NCI-H748 treated with DMSO at 0.1 percent for 48 hours (cell line): Measurements from ENCODE around the gene KRTAP5-6.
"Not testable (repeated sequence)": the region's sequence is repeated elsewhere in the genome, so short reads cannot be mapped to it uniquely, and the experiment has no call there.

Source experiments
- DNase-seq: peaks from one replicate; lab custom pipeline; 2025; lab: John Stamatoyannopoulos, UW

KRTAP5-6 gene

DNA sequence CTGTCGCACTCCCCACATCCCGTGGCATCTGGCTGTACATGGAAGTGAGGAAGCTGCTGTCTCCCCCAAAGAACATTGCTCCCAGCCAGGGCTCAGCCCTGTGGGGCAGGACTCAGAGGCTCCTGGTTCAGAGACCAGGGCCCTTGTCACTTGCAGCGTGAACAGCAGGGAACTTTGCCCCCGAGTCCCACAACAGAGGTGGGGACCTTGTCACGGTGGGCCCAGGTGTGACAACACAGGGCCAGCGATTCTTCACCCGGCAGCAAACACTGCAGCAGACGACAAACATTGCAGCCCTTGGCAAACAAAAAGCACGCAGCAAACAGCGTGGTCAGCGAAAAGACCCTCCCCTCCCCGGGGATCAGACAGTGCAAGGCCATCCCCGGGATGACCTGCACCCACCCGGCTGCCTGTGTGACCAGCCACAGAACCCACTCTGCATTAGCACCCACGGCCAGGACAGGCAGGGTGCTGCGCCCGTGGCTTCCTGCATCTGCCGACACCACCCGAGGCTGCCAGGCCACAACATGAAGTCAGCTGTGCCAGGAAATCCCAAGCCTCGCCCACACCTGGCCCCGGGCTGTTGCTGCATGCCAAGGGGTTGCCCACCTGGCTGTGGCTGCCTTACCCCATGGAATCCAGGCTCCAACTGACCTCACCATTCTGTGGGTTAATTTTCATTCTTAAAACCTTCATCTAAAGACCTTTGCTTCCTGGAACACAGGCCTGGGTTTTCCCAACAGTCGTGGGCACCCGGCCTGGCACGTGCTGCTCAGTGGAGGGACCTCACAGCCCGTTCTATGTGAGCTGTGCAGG is 35.3 kb upstream of the KRTAP5-6 start:
- DNase-seq, result not testable (repeated sequence)

DNA sequence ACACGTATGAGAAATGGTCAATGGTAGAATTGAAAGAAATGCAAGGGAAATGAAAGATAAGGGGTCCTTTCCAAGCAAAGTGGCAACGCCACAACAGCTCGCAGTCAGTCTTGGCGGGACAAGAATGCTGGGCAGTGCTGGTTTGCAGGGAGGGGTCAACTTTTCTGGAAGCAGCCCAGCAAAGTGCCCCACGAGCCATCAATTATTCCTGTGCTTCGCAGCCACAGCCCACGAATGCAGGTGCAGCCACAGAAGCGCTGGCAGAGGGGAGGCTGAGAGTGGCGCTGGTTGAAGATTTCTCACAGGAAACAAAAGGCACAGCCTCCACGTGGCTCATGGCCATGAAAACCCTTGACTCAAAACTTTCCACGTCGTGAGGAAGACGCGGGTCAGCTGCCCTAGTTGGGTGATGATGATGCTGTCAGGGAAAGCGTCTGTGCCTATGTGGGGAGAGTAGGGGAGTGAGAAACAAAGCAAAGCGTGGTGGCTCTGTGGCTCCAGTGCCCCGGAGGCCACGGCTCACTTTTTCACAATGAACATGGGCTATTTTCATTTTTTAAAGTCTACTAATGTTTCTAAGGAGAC is 34.2 kb upstream of the KRTAP5-6 start:
- DNase-seq, result not testable (repeated sequence)

DNA sequence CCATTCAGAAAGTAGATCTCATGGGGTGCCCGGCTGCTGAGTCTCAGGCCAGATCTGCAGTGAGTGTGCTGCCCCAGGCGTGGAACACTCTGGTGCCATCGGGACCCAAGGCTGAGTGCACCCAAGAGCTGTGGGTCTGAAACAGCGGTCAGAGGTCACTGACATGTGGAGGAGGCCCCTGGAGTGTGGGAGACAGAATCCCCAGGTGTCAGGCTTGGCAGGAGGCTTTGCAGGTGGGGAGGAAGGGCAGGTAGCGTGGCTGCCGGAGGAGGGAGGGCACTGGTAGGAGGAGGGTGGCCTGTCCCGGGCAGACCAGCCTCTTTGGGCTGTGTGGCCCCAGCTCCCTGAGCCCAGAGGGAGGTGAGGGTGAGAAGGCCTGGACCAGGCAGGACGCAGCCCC is 31.7 kb upstream of the KRTAP5-6 start:
- DNase-seq, result no peak

DNA sequence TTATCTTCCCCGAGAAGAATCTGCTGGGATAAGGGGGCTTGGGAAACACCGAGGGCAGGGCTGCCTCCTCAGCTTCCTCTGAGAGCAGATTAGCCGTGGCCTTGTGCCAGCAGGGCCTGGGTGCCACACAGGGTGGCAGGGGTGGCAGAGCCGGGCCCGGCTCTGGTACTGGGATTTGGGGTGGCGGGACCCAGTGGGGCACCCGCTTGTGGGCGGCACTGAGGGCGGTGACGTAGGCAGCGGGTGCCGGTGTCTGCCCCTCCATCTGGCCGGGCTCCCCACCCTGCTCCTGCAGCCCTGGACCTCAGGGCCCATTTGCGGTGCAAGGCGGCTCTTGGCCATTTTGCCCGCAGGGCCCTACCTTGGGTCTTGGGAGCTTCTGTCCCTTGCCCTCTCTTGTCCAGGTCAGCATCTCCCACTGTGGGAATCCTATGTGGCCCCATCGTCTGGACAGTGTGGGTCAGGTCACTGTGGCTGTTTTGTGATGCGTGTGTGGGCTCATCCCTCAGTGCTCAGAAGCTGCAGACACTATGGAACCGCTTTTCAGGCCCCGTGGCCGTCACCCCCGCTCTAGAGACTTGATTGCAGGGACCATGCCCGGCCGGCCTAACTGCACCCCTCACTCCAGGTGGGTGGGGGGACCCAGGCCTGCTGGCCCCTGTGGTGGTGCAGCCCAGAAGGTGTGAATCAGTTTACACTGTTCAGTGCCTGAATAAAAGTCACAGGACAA is 29.7 kb upstream of the KRTAP5-6 start:
- DNase-seq, result no peak

DNA sequence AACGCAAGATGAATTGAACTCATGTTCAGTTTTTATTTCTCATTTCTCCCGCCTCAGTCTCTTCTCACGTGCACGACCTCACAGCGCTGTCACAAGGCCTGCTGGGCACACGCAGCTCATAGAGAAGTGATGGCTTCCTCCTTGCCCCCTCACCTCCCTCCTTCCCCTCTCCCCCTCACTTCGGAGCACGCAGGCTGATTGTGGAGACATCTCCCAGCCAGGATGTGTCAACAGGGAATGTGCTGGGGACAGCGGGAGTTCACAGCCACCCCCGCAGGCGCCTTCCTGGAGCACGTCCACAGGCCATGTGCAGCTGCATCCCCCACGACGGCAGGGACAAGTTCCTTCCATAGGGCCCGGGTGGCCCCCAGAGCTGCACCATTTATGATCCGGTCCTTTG is 29.1 kb upstream of the KRTAP5-6 start:
- DNase-seq, result no peak

DNA sequence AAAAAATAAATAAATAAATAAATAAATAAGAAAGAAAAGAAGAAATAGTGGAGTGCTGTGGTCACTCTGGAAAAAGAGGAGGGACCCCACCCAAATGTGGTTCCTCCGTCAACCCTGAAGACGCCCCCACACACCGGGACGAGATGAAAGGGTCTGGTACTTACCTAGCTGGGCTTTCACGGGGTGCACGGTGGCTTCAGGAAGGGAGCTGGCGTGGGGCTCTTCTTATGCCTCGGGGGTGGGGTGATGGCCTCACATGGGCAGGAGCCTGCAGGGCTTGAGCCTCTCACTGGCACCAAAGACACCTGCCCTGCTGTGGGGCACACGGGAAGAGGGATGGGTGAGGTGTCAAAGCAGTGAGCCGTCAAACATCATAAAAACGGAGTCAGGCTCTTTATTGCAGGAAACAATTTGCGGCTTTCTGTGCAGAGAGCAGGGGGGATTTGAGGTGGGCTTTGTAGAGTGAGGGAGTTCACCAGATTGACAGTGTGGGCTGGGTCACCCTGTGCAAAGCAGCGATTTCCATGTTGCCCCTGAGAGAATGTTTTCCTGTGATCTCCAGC is 28.0 kb upstream of the KRTAP5-6 start:
- DNase-seq, result no peak

DNA sequence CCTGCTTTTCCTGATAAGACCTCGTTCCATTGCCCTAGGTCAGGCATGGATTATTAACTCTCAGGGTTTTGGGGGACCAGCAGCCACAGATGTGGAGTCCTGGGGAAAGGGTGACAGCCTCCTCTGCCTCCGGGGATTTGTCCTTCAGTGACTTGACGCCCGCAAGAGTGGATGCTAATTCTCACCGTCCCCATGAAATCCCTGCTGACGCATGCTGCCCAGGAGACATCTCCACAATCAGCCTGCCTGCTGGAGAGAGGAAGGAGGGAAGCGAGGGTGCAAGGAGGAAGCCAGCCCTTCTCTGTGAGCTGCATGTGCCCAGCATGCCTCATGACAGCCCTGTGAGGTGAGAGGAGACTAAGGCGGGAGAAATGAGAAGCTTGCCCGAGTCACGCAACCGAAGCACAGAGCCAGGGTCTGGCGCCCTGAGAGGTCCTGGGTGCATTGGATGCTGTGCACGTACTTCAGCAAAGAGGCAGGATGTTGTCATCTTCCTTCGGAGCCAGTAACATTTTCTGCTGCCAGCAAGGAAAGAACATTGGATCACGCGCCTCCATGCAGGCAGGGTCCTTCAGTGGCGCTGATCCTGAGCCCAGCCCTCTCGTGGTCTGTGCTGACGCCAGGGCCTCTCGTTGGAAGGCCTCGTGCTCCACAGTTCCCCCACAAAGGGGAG is 27.3 kb upstream of the KRTAP5-6 start:
- no peak for DNase-seq

DNA sequence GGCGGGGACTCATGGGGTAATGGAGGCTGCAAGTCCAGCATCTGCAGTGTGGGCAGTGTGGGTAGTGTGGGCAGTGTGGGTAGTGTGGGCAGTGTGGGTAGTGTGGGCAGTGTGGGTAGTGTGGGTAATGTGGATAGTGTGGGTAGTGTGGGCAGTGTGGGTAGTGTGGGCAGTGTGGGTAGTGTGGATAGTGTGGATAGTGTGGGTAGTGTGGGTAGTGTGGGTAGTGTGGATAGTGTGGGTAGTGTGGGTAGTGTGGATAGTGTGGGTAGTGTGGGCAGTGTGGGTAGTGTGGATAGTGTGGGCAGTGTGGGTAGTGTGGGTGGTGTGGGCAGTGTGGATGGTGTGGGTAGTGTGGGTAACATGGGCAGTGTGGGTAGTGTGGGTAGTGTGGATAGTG is 26.5 kb upstream of the KRTAP5-6 start:
- not testable (repeated sequence) for DNase-seq

DNA sequence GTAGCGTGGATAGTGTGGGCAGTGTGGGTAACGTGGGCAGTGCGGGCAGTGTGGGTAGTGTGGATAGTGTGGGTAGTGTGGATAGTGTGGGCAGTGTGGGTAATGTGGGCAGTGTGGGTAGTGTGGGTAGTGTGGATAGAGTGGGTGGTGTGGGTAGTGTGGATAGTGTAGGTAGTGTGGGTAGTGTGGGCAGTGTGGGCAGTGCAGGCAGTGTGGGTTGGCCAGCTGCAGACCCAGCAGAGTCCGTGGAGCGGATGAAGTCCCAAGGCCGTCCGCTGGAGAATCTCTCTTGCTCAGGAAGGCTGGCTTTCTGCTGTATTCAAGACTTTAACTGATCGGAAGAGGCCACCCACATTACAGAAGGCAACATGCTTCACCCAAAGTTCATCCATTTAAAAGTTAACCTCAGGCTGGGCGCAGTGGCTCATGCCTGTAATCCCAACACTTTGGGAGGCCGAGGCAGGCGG is 26.1 kb upstream of the KRTAP5-6 start:
- DNase-seq, result no peak

DNA sequence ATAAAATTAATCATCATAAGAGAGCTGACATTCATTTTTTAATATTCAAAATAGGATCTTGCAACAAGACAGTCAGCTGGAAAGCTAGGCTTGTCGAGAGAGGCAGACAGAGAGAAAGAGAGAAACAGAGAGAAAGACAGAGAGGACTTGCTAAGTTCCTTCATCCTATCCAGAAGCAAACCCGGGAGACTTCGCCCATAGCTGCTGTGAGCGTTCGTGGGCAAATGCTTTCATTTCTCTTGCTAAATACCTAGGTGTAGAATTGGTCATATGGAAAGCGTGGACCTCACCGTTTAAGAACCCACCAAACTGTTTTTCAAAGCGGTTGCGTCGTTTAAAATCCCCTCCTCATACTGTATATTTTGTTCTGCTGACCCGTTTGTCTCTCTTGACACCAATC is 25.3 kb upstream of the KRTAP5-6 start:
- no peak for DNase-seq

DNA sequence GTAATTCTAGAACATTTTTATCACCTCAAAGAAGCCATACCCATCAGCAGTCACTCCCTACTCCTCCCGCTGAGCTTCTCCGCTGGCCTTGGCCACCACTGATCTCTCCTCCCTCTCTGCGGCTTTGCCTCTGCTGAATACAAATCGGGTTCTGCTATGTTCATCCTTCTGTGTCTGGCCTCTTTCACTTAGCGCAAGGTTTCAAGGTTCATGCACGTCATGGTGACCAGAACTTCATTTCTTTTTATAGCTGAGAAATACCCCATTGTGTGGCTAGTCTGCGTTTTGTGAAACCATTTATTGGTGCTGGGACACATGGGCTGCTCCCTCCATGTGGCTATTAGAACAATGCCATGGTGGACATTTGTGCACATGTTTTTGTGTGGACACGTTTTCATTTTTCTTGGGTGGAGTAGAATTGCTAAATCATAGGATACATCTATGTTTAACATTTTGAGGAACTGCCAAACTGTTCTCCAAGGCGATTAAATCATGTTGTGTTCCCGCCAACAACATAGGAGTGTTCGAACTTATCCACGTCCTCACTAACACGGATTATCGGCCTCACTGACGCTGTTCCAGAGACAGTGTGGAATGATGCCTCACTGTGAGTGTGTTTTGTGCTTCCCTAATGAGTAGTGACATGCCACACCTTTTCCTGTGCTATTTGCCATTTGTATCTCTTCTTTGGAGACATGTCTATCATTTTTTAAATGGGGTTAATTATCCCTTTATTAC is 24.2 kb upstream of the KRTAP5-6 start:
- DNase-seq, result no peak

DNA sequence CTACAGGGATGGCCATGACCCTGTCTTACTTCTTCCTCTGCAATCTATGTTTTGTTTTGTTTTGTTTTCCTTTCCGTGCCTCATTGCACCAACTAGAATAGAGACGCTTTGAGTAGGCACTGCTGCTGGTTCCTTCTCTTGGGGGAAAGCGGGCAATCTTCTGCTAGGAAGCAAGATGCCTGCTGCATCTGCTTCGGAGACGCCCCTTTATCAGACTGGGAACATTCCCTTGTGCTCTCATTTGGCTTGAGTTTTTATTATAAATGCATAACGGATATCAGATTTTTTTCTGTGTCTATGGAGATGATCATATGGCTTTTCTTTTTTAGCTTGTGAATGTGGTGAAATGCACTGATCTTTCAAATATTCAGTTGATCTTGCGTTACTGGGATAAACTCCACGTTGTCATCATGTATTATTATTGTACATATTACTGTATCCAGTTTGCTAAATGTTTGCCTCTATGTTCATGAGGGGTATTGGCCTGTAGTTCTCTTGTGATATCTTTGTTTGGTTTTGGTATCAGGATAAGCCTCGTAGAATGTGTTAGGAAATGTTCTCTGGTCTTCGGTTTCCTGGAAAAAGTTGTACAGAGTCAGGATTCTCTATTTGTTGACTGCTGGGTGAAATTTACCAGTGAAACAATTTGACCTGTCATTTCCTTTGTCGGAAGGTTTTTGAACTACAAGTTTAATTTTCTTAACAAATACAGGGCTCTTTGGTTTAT is 23.4 kb upstream of the KRTAP5-6 start:
- DNase-seq, result no peak

DNA sequence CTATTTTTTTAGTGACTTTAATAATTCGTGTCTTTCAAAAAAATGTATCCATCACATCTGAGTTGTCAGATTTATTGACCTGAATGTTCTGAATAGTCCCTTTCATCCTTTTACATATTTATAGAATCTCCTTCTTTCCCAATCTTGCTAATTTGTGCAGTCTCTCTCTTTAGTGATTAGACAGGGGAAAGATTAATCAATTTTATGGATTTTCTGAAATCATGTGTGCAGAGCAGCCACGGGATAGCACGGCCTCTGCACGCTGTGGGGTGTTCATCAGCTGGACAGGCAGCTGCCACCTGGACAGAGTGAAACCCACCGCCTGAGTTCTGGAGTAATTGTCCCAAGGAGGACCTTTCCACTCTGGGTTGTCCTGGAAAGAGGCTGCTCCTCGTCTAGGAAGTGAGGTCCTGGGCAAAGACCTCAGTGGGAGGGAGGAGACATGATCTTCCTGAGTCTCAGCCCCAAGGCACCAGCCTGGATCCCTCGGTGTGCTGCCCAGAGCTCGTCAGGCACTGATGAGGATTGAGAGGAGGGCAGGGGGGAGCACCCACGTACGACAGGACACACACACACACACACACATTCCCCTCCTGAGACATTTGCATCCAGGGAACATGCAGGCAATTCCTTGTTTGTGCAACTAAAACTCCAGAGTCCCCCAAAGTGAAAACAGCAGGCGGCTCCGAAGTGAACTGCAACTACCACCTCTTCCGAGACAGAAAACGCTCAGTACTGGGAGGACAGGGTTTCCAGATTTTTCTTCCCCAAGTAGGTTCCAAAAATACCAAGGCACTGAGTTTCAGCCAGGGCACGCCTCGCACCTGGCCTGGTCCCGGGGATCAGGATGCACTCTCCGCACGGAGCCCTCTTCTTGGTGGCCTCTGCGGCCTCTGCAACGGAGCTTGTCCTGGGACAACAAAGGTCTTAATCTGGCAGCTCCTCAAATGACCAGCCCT is 22.5 kb upstream of the KRTAP5-6 start:
- DNase-seq, result no peak

DNA sequence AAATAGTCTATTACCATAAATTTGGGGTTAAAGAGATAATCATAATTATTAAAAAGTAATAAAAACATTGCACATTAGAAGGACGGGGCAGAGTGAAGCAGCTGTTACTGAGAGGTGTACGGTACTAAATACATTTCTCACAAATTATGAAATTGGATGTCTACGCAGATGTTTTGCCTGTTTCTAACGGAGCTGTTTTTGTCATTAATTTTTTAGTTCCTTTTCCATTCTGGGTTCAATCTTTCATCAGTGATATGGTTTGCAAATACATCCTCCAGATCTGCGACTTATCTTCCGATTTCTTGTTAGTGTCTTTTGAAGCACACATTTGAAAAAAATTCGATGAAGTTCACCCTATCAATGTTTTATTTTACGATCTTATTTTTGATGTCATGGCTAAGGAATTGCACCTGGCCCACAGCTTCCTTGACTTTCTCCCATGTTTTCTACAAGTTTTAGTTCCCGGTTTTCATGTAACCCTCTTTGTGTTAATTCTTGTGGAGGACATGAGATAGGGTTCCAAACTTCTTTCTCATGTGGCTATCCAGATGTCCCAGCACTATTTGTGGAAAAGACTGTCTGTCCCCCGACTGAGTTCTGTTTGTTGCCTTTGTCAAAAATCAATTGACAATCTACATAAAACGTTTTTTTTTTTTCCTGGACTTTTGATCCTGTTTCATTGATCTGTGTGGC is 21.3 kb upstream of the KRTAP5-6 start:
- DNase-seq, result no peak

DNA sequence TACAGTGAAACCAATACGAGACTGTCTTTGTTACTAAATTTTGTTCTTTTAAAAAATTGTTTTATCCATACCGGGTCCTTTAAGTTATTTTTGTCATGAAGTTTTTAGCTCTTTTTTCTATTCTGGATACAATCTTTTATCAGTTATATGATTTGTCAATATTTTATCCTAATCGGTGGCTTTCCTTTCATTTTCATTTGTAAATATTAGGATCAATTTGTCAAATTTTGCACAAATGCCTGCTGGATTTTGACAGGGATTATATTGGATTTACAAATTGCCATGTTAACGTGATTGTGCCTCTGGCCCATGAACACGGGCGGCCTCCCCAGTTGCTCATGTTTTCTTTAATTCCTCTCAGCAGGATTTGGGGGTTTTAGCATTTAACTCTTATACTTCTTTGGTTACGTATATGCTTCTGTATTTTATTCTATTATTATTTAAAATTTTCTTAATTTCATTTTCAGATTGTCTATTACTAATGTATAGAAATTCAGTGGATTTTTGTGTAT is 20.7 kb upstream of the KRTAP5-6 start:
- DNase-seq, result no peak

DNA sequence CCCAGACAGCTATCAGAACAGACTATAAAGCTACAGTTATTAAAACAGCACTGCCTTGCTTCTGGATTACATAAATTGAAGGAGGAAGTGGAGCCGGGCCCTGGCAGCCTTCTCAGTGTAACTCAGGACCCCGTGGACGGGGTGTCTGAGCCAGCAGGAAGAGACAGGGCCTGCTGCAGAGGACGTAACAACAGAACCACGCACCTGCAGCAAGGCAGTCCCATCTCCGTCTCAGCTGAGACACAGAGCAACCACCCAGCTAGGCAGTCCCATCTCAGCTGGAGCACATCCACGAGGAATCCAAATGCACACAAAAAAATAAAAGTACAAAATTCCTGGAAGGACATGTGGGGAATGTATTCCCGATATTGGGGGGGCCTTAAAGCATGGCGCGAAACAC is 17.1 kb upstream of the KRTAP5-6 start:
- no peak for DNase-seq

DNA sequence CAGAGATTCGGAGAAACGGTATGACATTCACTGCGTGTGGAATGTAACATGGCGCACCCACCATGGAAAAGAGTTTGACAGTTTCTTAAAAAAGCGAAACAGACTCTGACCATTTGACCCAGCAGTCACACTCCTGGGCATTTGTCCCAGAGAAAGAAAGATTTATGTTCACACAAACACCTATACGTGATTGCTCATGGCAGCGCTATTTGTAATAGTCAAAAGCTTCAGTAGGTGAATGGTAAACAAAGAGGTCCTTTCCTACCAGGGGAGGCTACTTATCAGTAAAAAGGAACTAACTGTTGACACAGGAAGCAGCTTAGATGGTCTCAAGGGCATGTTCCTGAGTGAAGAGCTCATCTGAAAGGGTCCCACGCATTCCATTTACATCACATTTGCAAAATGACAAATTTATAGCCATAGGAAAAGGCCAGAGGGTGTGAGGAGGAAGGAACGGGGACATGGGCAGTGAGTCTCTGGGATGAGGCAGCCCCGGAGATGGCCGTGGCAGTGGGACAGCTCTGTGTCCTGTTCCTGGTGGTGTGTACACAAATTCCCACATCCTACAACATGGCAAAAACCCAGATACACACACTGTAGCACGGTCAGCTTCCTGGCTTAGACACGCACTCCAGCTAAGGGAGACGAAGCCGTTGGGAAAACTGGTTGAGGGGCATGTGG is 14.6 kb upstream of the KRTAP5-6 start:
- DNase-seq, result no peak

DNA sequence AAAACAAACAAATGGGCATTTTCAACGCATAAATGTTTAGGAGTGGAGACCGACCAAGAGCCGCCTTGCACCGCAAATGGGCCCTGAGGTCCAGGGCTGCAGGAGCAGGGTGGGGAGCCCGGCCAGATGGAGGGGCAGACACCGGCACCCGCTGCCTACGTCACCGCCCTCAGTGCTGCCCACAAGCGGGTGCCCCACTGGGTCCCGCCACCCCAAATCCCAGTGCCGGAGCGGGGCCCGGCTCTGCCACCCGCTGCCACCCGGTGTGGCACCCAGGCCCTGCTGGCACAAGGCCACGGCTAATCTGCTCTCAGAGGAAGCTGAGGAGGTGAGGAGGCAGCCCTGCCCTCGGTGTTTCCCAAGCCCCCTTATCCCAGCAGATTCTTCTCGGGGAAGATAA is 13.8 kb upstream of the KRTAP5-6 start:
- not testable (repeated sequence) for DNase-seq
